Measurements from ENCODE around the gene SHANK2. TPM values are rescaled to one million over a fixed set of nuclear protein-coding genes. Genes with fewer than 3 reads are reported as not detected.

The SHANK2 gene
- total and polyA plus RNA-seq, 2 of the 4 experiments (the other 2 are of a cell fraction): 1.6 to 2.2 TPM

DNA sequence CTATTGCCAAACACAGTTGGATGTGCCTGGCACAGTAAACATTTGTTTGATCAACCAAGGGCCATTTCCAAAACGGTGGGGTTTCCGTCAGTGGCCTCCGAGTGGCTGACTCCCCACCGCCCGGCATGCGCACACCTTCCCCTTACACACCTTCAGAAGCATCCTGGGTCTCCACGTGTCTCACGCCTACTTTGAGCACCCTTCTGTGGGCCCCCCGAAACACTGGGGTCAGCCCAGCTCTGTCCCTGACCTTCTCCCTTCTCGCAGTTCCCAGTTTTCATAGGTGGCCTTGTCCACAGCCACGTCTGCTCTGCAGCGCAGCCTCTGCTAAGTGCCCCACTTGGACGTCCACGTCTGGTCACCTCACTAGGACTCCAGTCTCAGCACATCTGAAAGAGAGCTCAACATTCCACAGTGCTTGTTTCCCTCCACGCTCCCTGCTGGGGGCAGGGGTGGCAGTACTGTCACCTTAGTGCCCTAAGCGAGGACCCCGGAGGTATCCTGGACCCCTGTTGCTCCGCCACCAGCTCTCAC, 13.2 kb upstream of the SHANK2 start:
- ChIA-PET POLR2A (ENCODE audit: unreplicated experiment) (no interaction called here), CTCF (no interaction called here)
- Histone ChIP-seq H3K36me3 (ENCODE audit: control insufficient read depth, insufficient read depth, low read length) (no peaks in the 10 kb centered on the region), H3K56ac (ENCODE audit: extremely low read depth, insufficient read depth, low read length) (no peak overlapping the region), H3K27ac (ENCODE audit: insufficient read depth, low read length) (no peak overlapping the region), H2BK15ac (ENCODE audit: low read depth, low read length) (no peak overlapping the region), H3K27me3 (ENCODE audit: control insufficient read depth, insufficient read depth, low read length) (0 out of 2 replicates have a peak, but pooled peaks cover 3% of the 10 kb centered on the region), H2AK5ac (ENCODE audit: low read depth, low read length) (no peak overlapping the region), H2BK120ac (ENCODE audit: low read depth, low read length) (no peak overlapping the region), H2AK9ac (replicated peaks; ENCODE audit: low read depth, low read length, poor library complexity) (no peak overlapping the region), H4K5ac (ENCODE audit: low read depth, low read length) (no peak overlapping the region), H3K18ac (ENCODE audit: low read depth, low read length) (no peak overlapping the region), H4K20me1 (ENCODE audit: insufficient read depth, low read length) (no peaks in the 10 kb centered on the region), H3K9ac (ENCODE audit: low read depth, low read length) (no peak overlapping the region), H3K4ac (ENCODE audit: low read depth, low read length) (no peak overlapping the region), H3K9me3 (ENCODE audit: control insufficient read depth, insufficient read depth, low read length) (no peaks in the 10 kb centered on the region), H3K14ac (replicated peaks; ENCODE audit: low read depth, low read length) (no peak overlapping the region), H2BK5ac (ENCODE audit: low read depth, low read length, poor library complexity, severe bottlenecking) (no peak overlapping the region), H2AFZ (replicated peaks; ENCODE audit: low read length, poor library complexity) (peak overlapping the region; percentile 66), H3K4me3 (ENCODE audit: insufficient read depth, low read depth, low read length) (no peak overlapping the region), H4K91ac (ENCODE audit: insufficient read depth, low read depth, low read length) (no peak overlapping the region), H3K4me2 (ENCODE audit: low read depth, low read length) (no peak overlapping the region), H3K23ac (ENCODE audit: low read depth, low read length) (no peak overlapping the region), H3K4me1 (ENCODE audit: control insufficient read depth, insufficient read depth, low read length) (peaks cover 8% of the 10 kb centered on the region), H3K79me1 (ENCODE audit: low read depth in 1 of 2, low read length in 2 of 2) (no peaks in the 10 kb centered on the region), H3K9me1 (ENCODE audit: insufficient read depth, low read length) (no peaks in the 10 kb centered on the region), H4K8ac (ENCODE audit: low read depth in 2 of 2, low read length in 2 of 2) (no peak overlapping the region), H2BK20ac (ENCODE audit: low read depth, low read length) (no peak overlapping the region)
- no peak for ATAC-seq (ENCODE audit: low read depth)
- in situ Hi-C loops (cut with MboI; ENCODE audit: low sequenced_read_pairs) (no loop called here), intact Hi-C loops (cut with micrococcal nuclease) (no loop called here), dilution Hi-C loops (cut with HindIII; ENCODE audit: low sequenced_read_pairs, unreplicated experiment) (no loop called here)
- no TSS peak for BruUV-seq (replicated peaks)
- WGBS, 2 experiments (ENCODE audit: extremely low coverage in 2 of 2, insufficient read length in 1 of 2): 81% methylated on average over 12 of the region's 18 CpGs; no CpG with 5 or more reads in 1 of the 2 experiments
- TF ChIP-seq, protein P1, sequence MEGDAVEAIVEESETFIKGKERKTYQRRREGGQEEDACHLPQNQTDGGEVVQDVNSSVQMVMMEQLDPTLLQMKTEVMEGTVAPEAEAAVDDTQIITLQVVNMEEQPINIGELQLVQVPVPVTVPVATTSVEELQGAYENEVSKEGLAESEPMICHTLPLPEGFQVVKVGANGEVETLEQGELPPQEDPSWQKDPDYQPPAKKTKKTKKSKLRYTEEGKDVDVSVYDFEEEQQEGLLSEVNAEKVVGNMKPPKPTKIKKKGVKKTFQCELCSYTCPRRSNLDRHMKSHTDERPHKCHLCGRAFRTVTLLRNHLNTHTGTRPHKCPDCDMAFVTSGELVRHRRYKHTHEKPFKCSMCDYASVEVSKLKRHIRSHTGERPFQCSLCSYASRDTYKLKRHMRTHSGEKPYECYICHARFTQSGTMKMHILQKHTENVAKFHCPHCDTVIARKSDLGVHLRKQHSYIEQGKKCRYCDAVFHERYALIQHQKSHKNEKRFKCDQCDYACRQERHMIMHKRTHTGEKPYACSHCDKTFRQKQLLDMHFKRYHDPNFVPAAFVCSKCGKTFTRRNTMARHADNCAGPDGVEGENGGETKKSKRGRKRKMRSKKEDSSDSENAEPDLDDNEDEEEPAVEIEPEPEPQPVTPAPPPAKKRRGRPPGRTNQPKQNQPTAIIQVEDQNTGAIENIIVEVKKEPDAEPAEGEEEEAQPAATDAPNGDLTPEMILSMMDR (conservative IDR thresholded peaks at IDR 0.05; ENCODE audit: low read depth, low read length): no peak
- TF ChIP-seq, protein P2, sequence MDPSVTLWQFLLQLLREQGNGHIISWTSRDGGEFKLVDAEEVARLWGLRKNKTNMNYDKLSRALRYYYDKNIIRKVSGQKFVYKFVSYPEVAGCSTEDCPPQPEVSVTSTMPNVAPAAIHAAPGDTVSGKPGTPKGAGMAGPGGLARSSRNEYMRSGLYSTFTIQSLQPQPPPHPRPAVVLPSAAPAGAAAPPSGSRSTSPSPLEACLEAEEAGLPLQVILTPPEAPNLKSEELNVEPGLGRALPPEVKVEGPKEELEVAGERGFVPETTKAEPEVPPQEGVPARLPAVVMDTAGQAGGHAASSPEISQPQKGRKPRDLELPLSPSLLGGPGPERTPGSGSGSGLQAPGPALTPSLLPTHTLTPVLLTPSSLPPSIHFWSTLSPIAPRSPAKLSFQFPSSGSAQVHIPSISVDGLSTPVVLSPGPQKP (IDR thresholded peaks at IDR 0.05; ENCODE audit: borderline replicate concordance, low read depth, low read length): no peak
- TF ChIP-seq MXI1 (IDR thresholded peaks at IDR 0.05; ENCODE audit: borderline replicate concordance, low read depth, low read length): no peak
- no peak for TF ChIP-seq POLR2A (IDR thresholded peaks at IDR 0.05; ENCODE audit: low read depth, low read length)
- TF ChIP-seq, protein P3, sequence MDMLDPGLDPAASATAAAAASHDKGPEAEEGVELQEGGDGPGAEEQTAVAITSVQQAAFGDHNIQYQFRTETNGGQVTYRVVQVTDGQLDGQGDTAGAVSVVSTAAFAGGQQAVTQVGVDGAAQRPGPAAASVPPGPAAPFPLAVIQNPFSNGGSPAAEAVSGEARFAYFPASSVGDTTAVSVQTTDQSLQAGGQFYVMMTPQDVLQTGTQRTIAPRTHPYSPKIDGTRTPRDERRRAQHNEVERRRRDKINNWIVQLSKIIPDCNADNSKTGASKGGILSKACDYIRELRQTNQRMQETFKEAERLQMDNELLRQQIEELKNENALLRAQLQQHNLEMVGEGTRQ (IDR thresholded peaks at IDR 0.05; ENCODE audit: low read depth, low read length): no peak
- TF ChIP-seq SMC3 (IDR thresholded peaks at IDR 0.05; ENCODE audit: low read depth, low read length): no peak
- DNase-seq: no peak
